IMR-90 (cell line): ENCODE data around the gene ID1. TPM values are rescaled to one million over a fixed set of nuclear protein-coding genes. Genes with fewer than 3 reads are reported as not detected.

Experiments used
- ATAC-seq: fragments of 200-7000 bp; cut with Tn5 transposase; 2 replicates; pipeline ENCODE4 v1.9.1; 2020; ENCODE audit warnings: low read depth, mild to moderate bottlenecking, moderate library complexity
- BruUV-seq: library from RNA; stranded (reverse); fragments of 400-500 nt; replicated peaks from 2 replicates; lab custom pipeline; 2021; lab: Mats Ljungman, UMichigan
- CTCF ChIA-PET: fragments of 300-600 bp; formaldehyde crosslinking; extraction: SDS; loops from one replicate; lab custom pipeline; 2021; ENCODE audit warnings: antibody characterized with exemption; lab: Yijun Ruan, JAX
- POLR2A ChIA-PET: fragments of 300-600 bp; sonication (Branson Sonifier 250); formaldehyde crosslinking; loops from one replicate; lab custom pipeline; 2022; ENCODE audit warnings: antibody characterized with exemption; ENCODE audit not compliant: unreplicated experiment; lab: Charles Lee
- DNase-seq: peaks from one replicate; pipeline ENCODE4 v3.0.0; 2013
- H2AFZ ChIP-seq: replicated peaks from 2 replicates; pipeline ENCODE3; 2013; ENCODE audit warnings: low read length, mild to moderate bottlenecking; ENCODE audit not compliant: poor library complexity
- H2AK5ac ChIP-seq: 2 replicates; pipeline ENCODE4 v1.6.1; 2013; ENCODE audit warnings: low read depth, low read length, inconsistent platforms
- H2AK9ac ChIP-seq: replicated peaks from 2 replicates; pipeline ENCODE3; 2013; ENCODE audit warnings: mild to moderate bottlenecking, low read depth, low read length, moderate library complexity; ENCODE audit not compliant: poor library complexity
- H2BK120ac ChIP-seq: 2 replicates; pipeline ENCODE4 v1.6.1; 2013; ENCODE audit warnings: low read depth, low read length, inconsistent platforms
- H2BK15ac ChIP-seq: 3 replicates; pipeline ENCODE4 v1.6.1; 2013; ENCODE audit warnings: low read depth, low read length, inconsistent platforms
- H2BK20ac ChIP-seq: 2 replicates; pipeline ENCODE4 v1.6.1; 2013; ENCODE audit warnings: low read depth, mild to moderate bottlenecking, inconsistent platforms, low read length, moderate library complexity
- H2BK5ac ChIP-seq: 2 replicates; pipeline ENCODE4 v1.6.1; 2013; ENCODE audit warnings: mild to moderate bottlenecking, low read depth, low read length, inconsistent platforms; ENCODE audit not compliant: poor library complexity, severe bottlenecking
- H3K14ac ChIP-seq: replicated peaks from 2 replicates; pipeline ENCODE4 v1.6.1; 2013; ENCODE audit warnings: low read depth, low read length, inconsistent platforms
- H3K18ac ChIP-seq: 2 replicates; pipeline ENCODE4 v1.6.1; 2013; ENCODE audit warnings: low read depth, low read length, control low read depth
- H3K23ac ChIP-seq: 2 replicates; pipeline ENCODE4 v1.6.1; 2013; ENCODE audit warnings: low read depth, low read length, inconsistent platforms
- H3K27ac ChIP-seq: 2 replicates; pipeline ENCODE4 v1.5.1; 2013; ENCODE audit warnings: mild to moderate bottlenecking, control low read depth, low read length; ENCODE audit not compliant: insufficient read depth
- H3K27me3 ChIP-seq: 2 replicates; pipeline ENCODE4 v1.6.1; 2013; ENCODE audit warnings: low read length; ENCODE audit not compliant: control insufficient read depth, insufficient read depth
- H3K36me3 ChIP-seq: 2 replicates; pipeline ENCODE4 v1.6.1; 2013; ENCODE audit warnings: low read length, mixed read lengths; ENCODE audit not compliant: control insufficient read depth, insufficient read depth
- H3K4ac ChIP-seq: 2 replicates; pipeline ENCODE4 v1.6.1; 2013; ENCODE audit warnings: low read depth, low read length, inconsistent platforms
- H3K4me1 ChIP-seq: 2 replicates; pipeline ENCODE4 v1.6.1; 2013; ENCODE audit warnings: low read length, mixed read lengths; ENCODE audit not compliant: control insufficient read depth, insufficient read depth
- H3K4me2 ChIP-seq: 2 replicates; pipeline ENCODE4 v1.6.1; 2013; ENCODE audit warnings: low read depth, mild to moderate bottlenecking, control low read depth, low read length, moderate library complexity
- H3K4me3 ChIP-seq: 2 replicates; pipeline ENCODE4 v1.5.1; 2013; ENCODE audit warnings: low read depth, mild to moderate bottlenecking, control low read depth, low read length, moderate library complexity; ENCODE audit not compliant: insufficient read depth
- H3K56ac ChIP-seq: 2 replicates; pipeline ENCODE4 v1.6.1; 2013; ENCODE audit warnings: low read length, inconsistent platforms; ENCODE audit not compliant: insufficient read depth; ENCODE audit errors: extremely low read depth
- H3K79me1 ChIP-seq, 2 experiments: 2 replicates each; pipeline ENCODE4 v1.6.1; 2013; ENCODE audit warnings: low read length in 2 of 2, inconsistent platforms in 1 of 2, low read depth in 1 of 2
- H3K9ac ChIP-seq: 2 replicates; pipeline ENCODE4 v1.6.1; 2013; ENCODE audit warnings: low read depth, low read length, control low read depth
- H3K9me1 ChIP-seq: 2 replicates; pipeline ENCODE4 v1.6.1; 2013; ENCODE audit warnings: low read length, inconsistent platforms; ENCODE audit not compliant: insufficient read depth
- H3K9me3 ChIP-seq: 2 replicates; pipeline ENCODE4 v1.6.1; 2013; ENCODE audit warnings: low read length; ENCODE audit not compliant: control insufficient read depth, insufficient read depth
- H4K20me1 ChIP-seq: 2 replicates; pipeline ENCODE4 v1.6.1; 2013; ENCODE audit warnings: low read length, inconsistent platforms; ENCODE audit not compliant: insufficient read depth
- H4K5ac ChIP-seq: 2 replicates; pipeline ENCODE4 v1.6.1; 2013; ENCODE audit warnings: mild to moderate bottlenecking, low read depth, low read length, control low read depth
- H4K8ac ChIP-seq, 2 experiments: 2 replicates each; pipeline ENCODE4 v1.6.1; 2013; ENCODE audit warnings: low read depth in 2 of 2, low read length in 2 of 2, control low read depth in 1 of 2, inconsistent platforms in 1 of 2
- H4K91ac ChIP-seq: 2 replicates; pipeline ENCODE4 v1.6.1; 2013; ENCODE audit warnings: low read depth, low read length, inconsistent platforms; ENCODE audit not compliant: insufficient read depth
- RFX5 ChIP-seq: IDR thresholded peaks from 2 replicates; pipeline ENCODE4 v1.8.0; 2012; ENCODE audit warnings: low read depth, mild to moderate bottlenecking, low read length, moderate library complexity
- WGBS, 2 experiments: methylation state at CpG; one replicate each; pipeline versions ENCODE4 v1.1.5 to v1.1.7; 2013; ENCODE audit warnings: missing lambda C conversion rate in 2 of 2; ENCODE audit not compliant: insufficient read length in 1 of 2; ENCODE audit errors: extremely low coverage in 2 of 2; 5-methylcytosine and 5-hydroxymethylcytosine counted together
- dilution Hi-C: fragments of 300-500 bp; cut with HindIII; formaldehyde crosslinking; loops from one replicate; pipeline ENCODE4 v1.14.3; 2018; ENCODE audit warnings: low sequenced_read_pairs; ENCODE audit not compliant: unreplicated experiment
- in situ Hi-C: fragments of 300-500 bp; cut with MboI; formaldehyde crosslinking; loops from 3 replicates; pipeline ENCODE4 v1.14.3; 2019; ENCODE audit warnings: low sequenced_read_pairs, inconsistent platforms, mixed read lengths
- intact Hi-C: fragments of 100-400 bp; cut with micrococcal nuclease; formaldehyde crosslinking; loops from 2 replicates; pipeline ENCODE4 v1.10.0; 2022
- polyA plus RNA-seq, 3 experiments: library from polyadenylated mRNA; depleted of rRNA; stranded (reverse); fragments of >200 nt; gene quantifications; 2 replicates each; pipeline ENCODE4 v1.2.3, GENCODE V29; 2012; ENCODE audit warnings: low replicate concordance in 1 of 3
- total RNA-seq: library from RNA; depleted of rRNA; stranded (reverse); fragments of >200 nt; gene quantifications from 2 replicates; pipeline ENCODE4 v1.2.3, GENCODE V29; 2012
- TF ChIP-seq, protein P1 (sequence below): fragments of 150-350 bp; IDR thresholded peaks from 2 replicates; pipeline ENCODE4 v1.6.1; 2017; ENCODE audit warnings: mild to moderate bottlenecking, antibody characterized with exemption, low read length, low read depth

Gene ID1
- total and polyA plus RNA-seq, 2 of the 4 experiments (the other 2 are of a cell fraction) = 148 to 174 TPM

DNA sequence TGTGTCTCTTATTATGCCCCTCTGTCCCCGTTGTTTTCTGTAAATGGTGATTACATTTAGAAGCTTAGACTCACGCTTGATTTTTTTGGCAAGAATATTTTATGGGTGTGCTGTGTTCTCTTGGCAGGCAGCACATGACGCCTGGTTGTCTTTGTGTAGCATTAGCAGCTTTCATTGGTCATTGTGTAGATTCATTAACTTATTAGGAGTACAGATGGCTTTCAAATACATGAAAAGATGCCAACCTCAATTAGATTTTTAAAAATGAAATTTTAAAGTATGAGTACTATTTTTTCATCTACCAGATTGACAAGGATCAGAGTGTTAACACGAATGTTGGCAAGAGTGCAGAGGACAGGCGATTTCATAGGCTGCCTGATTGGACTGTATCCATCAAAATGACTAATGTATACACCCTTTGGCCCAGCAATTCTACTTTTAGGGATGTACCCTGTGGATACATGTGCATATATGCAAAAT, 47.9 kb downstream of the ID1 start:
- no peak overlapping the region for H4K91ac ChIP-seq

More for the DNA sequence above, 47.9 kb downstream of the ID1 start:
- ChIA-PET CTCF (interaction anchor here (1.4 to 1.6 kb wide), 2 partner anchors 9 to 12 kb away, joined by 4 to 5 read pairs; no protein-coding TSS in a partner anchor), POLR2A (no interaction called here)
- H3K9me3 ChIP-seq = no peaks in the 10 kb centered on the region
- H4K8ac ChIP-seq = no peak overlapping the region
- dilution Hi-C loops = no loop called here
- TF ChIP-seq, protein P1, sequence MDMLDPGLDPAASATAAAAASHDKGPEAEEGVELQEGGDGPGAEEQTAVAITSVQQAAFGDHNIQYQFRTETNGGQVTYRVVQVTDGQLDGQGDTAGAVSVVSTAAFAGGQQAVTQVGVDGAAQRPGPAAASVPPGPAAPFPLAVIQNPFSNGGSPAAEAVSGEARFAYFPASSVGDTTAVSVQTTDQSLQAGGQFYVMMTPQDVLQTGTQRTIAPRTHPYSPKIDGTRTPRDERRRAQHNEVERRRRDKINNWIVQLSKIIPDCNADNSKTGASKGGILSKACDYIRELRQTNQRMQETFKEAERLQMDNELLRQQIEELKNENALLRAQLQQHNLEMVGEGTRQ = peak; percentile 45
- no peak for TF ChIP-seq RFX5
- intact Hi-C loops = no loop called here
- H2BK15ac ChIP-seq = no peak overlapping the region
- DNase-seq (peak; percentile 43), ATAC-seq (peak; percentile 74)
- no peaks in the 10 kb centered on the region for H3K79me1 ChIP-seq
- no peak overlapping the region for H2AFZ ChIP-seq
- H3K9ac ChIP-seq = no peak overlapping the region
- no peaks in the 10 kb centered on the region for H4K20me1 ChIP-seq
- H2AK9ac ChIP-seq = no peak overlapping the region
- no TSS peak for BruUV-seq
- no peak overlapping the region for H3K4me3 ChIP-seq
- no peak overlapping the region for H2BK120ac ChIP-seq
- peaks cover 4% of the 10 kb centered on the region for H3K9me1 ChIP-seq
- no peak overlapping the region for H3K27ac ChIP-seq
- H3K27me3 ChIP-seq = no peaks in the 10 kb centered on the region
- no peak overlapping the region for H3K56ac ChIP-seq
- in situ Hi-C loops = no loop called here
- no peak overlapping the region for H2BK20ac ChIP-seq
- H3K4me2 ChIP-seq = peak overlapping the region; percentile 40
- no peak overlapping the region for H4K5ac ChIP-seq
- no peak overlapping the region for H3K4ac ChIP-seq
- no peak overlapping the region for H3K14ac ChIP-seq
- no peak overlapping the region for H3K18ac ChIP-seq
- no peak overlapping the region for H2AK5ac ChIP-seq
- no peak overlapping the region for H3K23ac ChIP-seq
- no CpG with 5 or more reads among the region's 5 CpGs for WGBS, 2 experiments
- H2BK5ac ChIP-seq = no peak overlapping the region
- H3K4me1 ChIP-seq = peaks cover 6% of the 10 kb centered on the region; the same call in 1 of the 2 replicates
- H3K36me3 ChIP-seq = no peaks in the 10 kb centered on the region
